ENCODE results near the gene GADD45A.
A peak's percentile ranks its signal among the peaks of the same experiment; 100 is the strongest.

The GADD45A gene

GRCh38 chr1:67686267-67687197, 1.5 kb downstream of the GADD45A start (continued):
- peak; percentile 53; the same call in 1 of the 2 replicates for TF ChIP-seq ZNF610 (tag by site-specific recombination; IDR thresholded peaks at IDR 0.05; ENCODE audit: borderline replicate concordance)
- peak; percentile 32; the same call in 1 of the 2 replicates for TF ChIP-seq ZNF341 (tag by site-specific recombination; IDR thresholded peaks at IDR 0.05; ENCODE audit: low read depth)
- TF ChIP-seq MYNN (tag by site-specific recombination; IDR thresholded peaks at IDR 0.05; ENCODE audit: borderline replicate concordance), result no peak
- no peak for TF ChIP-seq ZNF239 (tag by site-specific recombination; IDR thresholded peaks at IDR 0.05)
- no peak; the same call in 1 of the 2 replicates for TF ChIP-seq GFI1B (tag by site-specific recombination; IDR thresholded peaks at IDR 0.05)
- TF ChIP-seq ZNF529 (tag by site-specific recombination; IDR thresholded peaks at IDR 0.05; ENCODE audit: insufficient replicate concordance), result no peak
- peak; percentile 81 for TF ChIP-seq ZNF121 (tag by site-specific recombination; IDR thresholded peaks at IDR 0.05)
- TF ChIP-seq ZNF140 (tag by site-specific recombination; IDR thresholded peaks at IDR 0.05), result no peak
- peak; percentile 49 for TF ChIP-seq GLIS2 (tag by site-specific recombination; IDR thresholded peaks at IDR 0.05)
- TF ChIP-seq ZNF398 (tag by site-specific recombination; IDR thresholded peaks at IDR 0.05), result peak; percentile 59; the same call in 1 of the 2 replicates
- TF ChIP-seq ZSCAN5A (tag by site-specific recombination; IDR thresholded peaks at IDR 0.05), result 0 out of 2 replicates have a peak, but pooled peaks have one; percentile 49
- no peak for TF ChIP-seq ZFP41 (tag by site-specific recombination; IDR thresholded peaks at IDR 0.05; ENCODE audit: borderline replicate concordance)
- TF ChIP-seq OSR2 (tag by site-specific recombination; IDR thresholded peaks at IDR 0.05), result peak; percentile 97
- TF ChIP-seq ZNF223 (tag by site-specific recombination; IDR thresholded peaks at IDR 0.05), result no peak
- TF ChIP-seq TSHZ1 (tag by site-specific recombination; IDR thresholded peaks at IDR 0.05; ENCODE audit: borderline replicate concordance), result peak; percentile 89; the same call in 1 of the 2 replicates
- TF ChIP-seq ZNF501 (tag by site-specific recombination; IDR thresholded peaks at IDR 0.05), result peak; percentile 96
- TF ChIP-seq ZNF114 (tag by site-specific recombination; IDR thresholded peaks at IDR 0.05), result no peak
- peak; percentile 48; the same call in 1 of the 2 replicates for TF ChIP-seq KLF7 (tag by site-specific recombination; IDR thresholded peaks at IDR 0.05; ENCODE audit: borderline replicate concordance)
- TF ChIP-seq CTCF (tag by site-specific recombination; IDR thresholded peaks at IDR 0.05), result peak; percentile 87
- peak; percentile 73 for TF ChIP-seq ZNF692 (tag by site-specific recombination; IDR thresholded peaks at IDR 0.05)
- TF ChIP-seq ZNF184 (tag by site-specific recombination; IDR thresholded peaks at IDR 0.05), result peak; percentile 36
- TF ChIP-seq TRIM28 (IDR thresholded peaks at IDR 0.05; ENCODE audit: borderline replicate concordance, low read length), result peak; percentile 92
- TF ChIP-seq SCRT2 (tag by site-specific recombination; IDR thresholded peaks at IDR 0.05), result peak; percentile 21; the same call in 1 of the 2 replicates
- no peak for TF ChIP-seq ZNF248 (tag by site-specific recombination; IDR thresholded peaks at IDR 0.05)
